ENCODE data around the gene AOPEP.

Gene AOPEP, protein sequence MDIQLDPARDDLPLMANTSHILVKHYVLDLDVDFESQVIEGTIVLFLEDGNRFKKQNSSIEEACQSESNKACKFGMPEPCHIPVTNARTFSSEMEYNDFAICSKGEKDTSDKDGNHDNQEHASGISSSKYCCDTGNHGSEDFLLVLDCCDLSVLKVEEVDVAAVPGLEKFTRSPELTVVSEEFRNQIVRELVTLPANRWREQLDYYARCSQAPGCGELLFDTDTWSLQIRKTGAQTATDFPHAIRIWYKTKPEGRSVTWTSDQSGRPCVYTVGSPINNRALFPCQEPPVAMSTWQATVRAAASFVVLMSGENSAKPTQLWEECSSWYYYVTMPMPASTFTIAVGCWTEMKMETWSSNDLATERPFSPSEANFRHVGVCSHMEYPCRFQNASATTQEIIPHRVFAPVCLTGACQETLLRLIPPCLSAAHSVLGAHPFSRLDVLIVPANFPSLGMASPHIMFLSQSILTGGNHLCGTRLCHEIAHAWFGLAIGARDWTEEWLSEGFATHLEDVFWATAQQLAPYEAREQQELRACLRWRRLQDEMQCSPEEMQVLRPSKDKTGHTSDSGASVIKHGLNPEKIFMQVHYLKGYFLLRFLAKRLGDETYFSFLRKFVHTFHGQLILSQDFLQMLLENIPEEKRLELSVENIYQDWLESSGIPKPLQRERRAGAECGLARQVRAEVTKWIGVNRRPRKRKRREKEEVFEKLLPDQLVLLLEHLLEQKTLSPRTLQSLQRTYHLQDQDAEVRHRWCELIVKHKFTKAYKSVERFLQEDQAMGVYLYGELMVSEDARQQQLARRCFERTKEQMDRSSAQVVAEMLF

GRCh38 chr9:94726495-94727191 lies at the start of gene AOPEP:
AOPEP (plus strand) TSS chr9:94726699; CDS start chr9:94759784, 33,085 bp downstream.
- DNase-seq: peak; percentile 94

- no peak for DNase-seq
Measured at GRCh38 chr9:94677929-94678328, 48.6 kb upstream of the AOPEP start.

DNA sequence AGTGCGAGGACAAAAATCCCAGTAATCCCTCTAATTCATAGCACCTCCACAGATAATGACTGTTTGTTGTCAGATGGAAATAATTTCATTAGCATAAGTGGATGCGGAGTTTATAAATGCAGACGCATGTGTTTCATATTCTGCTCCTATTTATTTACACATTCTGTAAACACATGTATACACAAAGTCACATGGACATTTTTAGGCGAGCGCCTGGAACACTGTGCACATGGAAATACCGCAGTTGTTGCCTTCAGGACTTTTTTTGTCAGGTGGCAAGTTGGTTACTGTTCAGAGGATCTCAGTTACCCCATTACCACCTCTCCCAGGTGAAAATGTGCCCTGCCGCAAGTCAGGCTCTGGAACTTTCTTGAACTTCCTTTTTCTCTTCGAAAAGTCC lies 46.9 kb upstream of the AOPEP start:
- DNase-seq: no peak

DNA sequence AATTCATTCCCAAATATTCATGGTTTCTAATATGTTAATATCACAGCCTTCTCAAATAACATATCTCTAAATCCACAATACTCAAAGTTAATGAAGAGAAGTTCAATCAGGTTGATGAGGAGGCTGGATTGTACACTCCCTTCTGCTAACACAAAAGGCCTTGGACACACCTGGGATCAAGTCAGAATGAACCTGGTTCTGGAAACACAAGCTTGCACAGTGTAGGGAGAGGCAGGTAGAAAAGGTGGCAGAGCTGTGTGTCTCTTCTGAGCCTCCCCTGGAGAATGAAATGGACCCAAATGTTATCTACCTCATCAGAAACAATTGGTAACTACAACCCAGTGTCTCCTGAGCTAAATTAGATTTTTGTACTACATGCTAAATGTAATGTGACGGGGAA lies 46.5 kb upstream of the AOPEP start:
- no peak for DNase-seq

- DNase-seq: no peak
Measured at GRCh38 chr9:94680621-94681020, 45.9 kb upstream of the AOPEP start.

DNA sequence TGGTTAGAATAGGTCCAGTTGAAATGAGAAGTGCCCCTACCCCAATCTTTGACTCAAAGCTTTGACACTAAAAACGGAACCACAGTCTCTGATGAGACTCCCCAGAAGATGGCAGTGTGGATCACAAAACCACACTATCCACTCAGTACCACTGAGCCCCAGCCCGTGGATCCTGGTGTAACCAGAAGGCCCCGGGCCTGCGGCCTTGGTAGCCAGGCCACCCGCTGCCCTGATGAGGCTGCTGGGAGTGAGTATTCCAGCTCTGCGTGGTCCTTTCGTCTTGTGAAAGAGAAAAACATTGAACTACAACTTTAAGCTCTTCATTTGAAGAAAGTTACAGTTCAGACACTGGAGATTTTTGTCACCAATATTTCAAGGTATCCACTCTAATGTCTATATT lies 45.0 kb upstream of the AOPEP start:
- peak; percentile 68 for DNase-seq

DNA sequence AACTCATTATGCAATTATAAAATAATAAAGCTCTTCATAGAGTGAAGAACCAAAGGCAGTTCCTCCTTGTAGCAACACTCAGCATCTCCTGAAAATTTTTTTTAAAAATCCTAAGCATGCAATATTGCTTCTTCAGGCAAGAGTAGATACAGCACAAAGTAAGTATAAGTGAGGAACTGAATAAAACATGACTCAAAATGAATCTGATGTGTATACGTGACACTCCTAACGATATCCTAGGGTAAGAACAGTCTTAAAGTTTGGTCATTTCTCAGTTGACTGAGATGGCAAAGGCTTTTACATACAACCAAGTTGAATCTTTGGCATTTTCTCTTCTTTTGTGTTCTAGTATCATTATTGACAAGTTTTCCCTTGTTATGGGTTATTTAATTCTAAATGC lies 41.1 kb upstream of the AOPEP start:
- no peak for DNase-seq

DNA sequence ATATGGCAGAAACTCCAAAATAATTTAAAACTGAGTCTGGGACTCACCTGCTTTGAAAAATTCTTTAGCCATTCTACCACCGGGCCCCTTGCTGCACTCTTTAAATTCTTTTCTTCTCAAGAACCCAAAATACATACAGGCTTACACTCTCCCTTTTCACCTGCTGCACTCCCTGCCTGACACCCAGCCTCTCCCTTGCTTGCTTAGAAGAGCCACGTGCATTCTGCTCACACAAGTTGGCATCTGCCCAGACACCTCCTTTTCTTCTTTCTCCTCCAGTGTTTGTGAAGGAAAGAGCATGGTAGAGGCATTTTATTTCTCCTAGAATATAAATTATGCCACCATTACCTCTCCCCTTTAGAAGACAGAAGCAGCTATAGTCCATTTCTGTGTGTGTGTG lies 39.0 kb upstream of the AOPEP start:
- DNase-seq: no peak

DNA sequence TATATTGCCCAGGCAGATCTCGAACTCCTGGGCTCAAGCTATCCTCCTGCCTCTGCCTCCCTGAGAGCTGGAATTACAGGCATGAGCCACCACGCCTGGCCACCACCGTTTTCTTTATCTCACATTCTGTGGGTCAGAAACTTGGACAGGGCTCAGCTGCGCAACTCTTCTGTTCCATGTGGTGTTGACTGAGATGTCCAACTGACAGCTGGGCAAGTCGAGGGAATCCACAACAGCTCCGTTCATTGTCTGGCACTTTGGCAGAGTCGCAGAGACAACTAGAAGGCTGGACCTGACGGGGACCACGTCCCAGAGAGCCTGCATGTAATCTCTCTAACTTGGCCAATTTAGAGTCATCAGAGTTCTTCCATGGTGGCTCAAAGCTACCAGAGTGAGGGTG lies 36.2 kb upstream of the AOPEP start:
- no peak for DNase-seq

- no peak for DNase-seq
Measured at GRCh38 chr9:94692601-94693000, 33.9 kb upstream of the AOPEP start.

GRCh38 chr9:94693485-94694204 lies 32.9 kb upstream of the AOPEP start:
- DNase-seq: no peak

DNA sequence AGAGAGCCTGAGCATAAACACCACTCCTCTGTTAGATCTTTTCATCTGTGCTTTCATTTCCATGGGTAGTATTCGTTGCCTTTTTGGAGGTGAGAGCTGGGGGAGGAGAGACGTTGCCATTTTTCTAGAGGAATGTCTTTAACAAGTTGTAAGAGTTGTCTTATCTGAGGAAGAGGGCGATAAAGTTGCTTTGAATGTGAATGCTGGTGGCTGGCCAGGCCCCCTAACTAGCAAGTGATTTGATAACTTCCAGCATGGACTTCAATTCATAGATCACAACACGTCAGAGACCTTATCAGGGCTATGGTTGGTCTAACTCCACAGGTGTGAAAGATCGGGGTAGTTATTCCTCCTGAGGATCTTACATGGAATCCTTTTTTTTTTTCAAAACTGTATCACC lies 30.0 kb upstream of the AOPEP start:
- no peak for DNase-seq

DNA sequence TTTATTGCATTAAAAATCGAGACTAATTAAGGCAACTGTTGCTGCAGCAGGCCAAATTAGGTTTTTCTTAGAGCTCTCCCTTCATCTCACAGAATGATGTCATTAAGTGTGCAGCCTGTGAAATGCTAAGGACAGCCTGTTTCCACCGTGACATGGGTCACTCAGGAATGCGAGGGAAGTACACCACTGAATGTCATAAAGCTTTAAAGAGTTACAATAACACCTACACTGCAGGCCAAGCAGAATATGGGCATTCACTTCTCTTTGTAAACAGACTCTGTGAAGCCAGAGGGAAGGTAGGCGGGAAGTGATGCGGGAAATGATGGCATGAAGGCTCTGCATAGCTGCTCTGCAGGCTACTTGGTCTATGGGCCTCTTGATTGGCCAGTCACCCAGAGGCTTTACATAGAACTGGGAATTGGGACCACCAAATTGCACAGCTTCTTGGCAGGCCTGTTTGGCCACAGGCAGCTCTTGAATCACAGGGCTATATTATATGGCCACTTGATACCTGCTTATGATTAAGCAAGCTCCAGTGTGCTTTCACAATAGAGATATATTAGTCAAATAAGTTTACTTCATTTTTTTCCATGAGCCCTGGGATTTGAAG lies 28.4 kb upstream of the AOPEP start:
- no peak for DNase-seq

- no peak for DNase-seq
Measured at GRCh38 chr9:94699715-94700373, 26.7 kb upstream of the AOPEP start.

DNA sequence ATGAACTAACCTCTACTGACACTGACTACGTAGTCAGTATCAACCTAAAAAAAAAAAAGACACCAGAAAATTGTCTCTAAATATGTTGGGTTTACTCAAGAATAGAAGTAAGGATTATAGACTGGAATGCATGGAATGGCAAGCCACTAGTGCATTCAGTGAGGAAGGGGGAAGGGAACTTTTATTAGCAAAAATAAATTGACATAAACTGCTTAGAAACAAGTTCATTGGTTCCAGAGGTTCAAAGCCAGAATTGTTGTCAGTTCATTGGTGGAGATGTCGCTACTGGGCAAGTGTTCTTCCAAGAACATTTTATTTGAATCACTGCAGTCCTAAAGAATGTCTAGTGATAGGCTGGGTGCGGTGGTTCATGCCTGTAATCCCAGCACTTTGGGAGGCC lies 26.1 kb upstream of the AOPEP start:
- DNase-seq: no peak

DNA sequence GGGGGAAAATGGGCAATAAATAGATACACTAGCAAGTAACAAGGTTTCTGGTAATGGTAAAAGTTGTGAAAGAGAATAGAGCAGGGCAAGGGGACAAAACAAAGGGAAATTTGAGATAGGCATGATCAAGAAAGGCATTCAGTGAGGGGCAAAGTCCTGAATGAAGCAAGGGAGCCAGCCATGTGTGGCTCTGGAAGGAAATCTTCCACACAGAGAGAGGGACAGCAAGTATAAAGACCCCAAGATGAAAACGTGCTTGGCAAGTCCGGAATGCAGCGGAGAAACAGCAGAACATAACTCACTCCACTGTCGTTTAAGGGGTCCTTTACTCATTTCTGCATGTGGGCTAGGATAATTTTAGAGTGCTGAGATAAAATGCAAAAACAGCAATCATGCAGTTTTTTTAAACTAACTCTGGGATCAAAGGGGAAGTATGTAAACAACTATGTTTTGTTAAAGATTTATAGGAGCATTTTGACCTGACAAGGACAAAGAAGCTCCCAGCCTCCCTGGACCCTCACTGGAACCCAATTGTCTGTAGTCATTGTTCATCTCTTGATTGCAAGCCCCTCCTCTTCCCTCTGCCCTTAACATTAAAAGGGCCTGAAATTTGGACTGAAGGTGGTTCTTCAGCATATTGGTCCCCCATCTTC lies 22.9 kb upstream of the AOPEP start:
- no peak for DNase-seq

DNA sequence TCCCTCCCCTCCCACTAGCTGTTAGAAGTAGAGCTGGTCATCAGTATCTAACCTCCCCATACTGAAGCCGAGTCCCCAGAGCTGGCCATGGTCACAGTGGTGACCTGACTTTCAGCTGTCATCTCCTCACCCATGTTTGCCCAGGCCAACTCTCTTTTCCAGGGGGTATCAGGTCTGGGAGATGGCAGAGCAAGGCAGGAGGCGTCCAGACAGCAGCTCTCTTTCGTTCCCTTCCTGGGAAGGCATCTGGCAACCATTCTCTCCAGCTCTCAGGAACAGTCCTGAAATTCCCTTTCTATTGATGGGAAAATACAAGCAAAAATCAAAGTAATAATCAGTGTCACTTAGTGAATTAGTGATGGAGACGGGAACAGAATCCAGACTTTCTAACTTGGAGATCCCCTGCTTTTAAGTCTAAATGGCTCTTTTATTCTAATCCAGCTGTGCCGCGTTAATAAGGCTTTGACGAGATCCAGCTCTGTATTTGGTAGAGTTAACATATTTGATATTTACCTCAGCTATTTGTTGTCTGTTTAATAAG lies 21.3 kb upstream of the AOPEP start:
- DNase-seq: no peak

- DNase-seq: no peak
Measured at GRCh38 chr9:94706922-94707321, 19.6 kb upstream of the AOPEP start.

DNA sequence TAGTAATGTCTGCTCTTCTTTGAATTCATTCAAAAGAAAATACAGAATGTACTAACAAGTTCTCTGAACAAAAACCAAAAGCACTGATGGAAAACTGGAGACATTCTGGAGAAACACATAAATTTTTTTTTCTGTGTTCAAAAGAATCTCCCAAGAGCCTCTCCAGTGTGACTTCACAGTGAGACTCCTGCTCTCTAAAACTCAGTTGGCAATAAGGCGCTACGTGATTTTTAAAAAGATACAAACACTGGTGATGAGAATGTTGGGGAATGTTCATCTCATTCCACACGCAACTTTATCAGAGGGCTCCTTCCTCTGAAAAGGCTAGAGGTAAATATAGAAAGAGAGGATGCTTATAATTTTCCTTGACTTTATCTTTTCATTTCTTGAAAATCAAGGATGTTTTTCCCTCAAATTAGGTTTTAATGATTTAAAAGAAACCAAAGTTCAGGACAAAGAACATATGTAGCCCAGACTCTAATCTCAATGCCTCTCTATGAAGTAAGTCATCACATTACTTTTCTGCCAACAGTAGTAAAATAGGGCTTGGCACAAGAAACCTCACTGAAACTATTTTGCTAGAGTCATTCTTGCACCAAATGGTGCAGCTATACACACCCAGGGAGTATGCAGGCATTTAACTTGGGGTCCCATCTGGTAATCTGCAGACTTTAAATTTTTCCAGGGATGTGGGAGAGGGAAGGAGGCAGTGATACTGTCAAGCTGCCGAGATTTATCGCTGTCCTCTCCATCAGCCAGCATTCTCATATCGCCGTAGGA lies 12.9 kb upstream of the AOPEP start:
- no peak for DNase-seq

DNA sequence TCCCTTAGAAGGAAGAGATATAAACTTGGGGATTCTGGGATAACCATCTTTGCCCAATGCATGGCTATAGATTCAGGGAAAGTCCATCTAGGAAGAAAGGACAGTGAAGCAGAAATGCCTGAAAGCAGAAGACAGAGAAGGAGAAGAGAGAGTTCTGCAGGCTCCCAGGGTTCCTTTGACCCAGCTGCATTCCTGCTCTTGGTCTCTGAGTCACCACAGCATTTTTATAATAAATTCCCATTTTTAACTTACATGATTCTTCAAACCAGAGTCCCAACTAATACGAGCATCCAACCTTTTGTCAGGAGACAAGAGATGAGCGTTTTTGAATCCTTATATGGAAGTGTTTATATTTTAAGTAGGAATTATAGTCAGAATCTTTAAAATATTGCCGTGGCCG lies 12.0 kb upstream of the AOPEP start:
- no peak for DNase-seq

Data from HCEC 1CT (cell line).